ENCODE measurements around the gene PPP2R5C.

PPP2R5C gene

DNA sequence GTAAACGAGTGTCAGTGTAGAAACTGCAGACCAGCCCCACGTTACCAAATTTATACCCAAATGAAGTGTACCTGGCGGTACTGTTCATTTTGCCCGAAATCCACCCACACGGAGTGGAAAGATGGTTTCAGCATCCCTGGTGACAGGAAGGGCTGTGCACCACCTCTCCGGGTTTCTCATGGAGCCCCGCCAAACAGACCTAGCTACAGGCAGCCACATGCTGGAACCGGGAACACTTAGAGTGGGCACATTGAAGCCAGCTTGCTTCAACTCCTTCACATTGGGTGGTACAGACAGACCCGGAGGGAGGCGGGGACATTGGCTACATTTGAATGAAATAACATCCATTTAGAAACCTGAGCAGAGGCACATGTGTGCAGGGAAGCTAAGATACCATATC is 84.4 kb downstream of the PPP2R5C start:
- no peak for FAIRE-seq

GRCh38 chr14:101849125-101849524 is 87.6 kb downstream of the PPP2R5C start:
- no peak for FAIRE-seq

DNA sequence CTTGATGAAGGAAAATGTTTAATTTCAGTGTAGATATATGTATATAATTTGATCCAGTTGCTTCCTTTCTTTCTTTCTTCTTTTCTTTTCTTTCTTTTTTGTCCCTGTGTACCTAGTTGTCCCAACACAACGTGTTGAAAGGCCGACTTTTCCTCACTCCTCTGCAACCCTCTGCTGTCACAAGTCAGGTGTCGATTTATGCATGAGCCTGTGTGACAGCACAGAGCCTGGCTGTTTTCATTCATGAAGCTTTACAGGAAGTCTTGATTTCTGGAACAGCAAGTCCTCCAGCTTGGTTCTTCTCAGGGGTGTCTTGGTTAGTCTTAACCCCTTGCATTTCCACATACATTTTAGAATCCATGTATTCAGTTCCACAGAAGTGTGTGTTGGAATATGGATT is 88.1 kb downstream of the PPP2R5C start:
- no peak for FAIRE-seq

- FAIRE-seq: no peak
Measured at GRCh38 chr14:101851183-101851582, 89.7 kb downstream of the PPP2R5C start.

DNA sequence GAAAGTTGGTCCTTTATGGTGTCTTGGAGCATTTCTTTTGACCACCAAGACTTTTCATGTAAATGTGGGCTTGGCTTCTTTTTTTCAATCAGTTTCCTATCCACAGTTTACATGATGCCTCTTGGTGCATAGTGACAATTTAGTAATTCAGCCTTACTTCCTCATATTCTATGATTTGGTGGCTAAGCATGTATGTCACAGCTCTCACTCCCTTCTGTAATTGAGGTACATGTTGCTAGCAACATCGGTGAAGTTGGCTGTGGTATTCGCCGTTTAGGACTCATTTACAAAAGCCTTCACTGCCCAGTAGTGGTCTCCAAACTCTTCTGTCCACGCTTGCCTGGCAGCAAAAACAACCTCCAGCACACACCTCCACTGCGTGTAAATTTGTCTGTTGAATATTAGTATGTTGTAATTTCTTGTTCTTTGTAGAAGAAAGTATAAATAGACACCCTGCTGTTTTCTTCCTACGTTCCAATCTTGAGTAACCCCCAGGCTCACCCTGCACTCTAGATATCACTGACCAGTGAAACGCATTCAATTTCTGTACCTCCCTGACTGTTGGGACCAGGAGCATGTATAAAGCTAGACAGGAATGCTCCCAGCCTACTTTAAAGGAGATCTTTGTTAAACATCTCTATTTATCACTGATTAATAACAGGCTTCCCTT is 90.4 kb downstream of the PPP2R5C start:
- no peak for FAIRE-seq

DNA sequence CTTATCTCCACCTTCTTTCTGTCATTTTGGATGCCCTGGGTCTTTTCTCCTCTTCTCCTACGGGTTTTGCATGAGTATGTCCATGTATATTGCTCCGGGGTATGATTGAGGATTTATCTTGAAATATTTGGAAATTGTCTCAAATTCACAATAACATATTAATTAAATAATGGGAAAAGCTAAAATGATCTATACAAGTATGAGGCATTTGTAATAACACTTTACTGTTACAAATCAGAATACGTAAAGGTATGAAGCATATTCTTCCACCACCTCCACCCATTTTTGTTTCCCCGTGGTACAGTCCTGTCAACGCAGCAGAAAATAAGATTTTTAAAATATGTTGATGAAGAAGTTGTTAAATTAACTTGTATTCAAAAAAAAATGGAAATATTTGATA is 91.3 kb downstream of the PPP2R5C start:
- no peak for FAIRE-seq

DNA sequence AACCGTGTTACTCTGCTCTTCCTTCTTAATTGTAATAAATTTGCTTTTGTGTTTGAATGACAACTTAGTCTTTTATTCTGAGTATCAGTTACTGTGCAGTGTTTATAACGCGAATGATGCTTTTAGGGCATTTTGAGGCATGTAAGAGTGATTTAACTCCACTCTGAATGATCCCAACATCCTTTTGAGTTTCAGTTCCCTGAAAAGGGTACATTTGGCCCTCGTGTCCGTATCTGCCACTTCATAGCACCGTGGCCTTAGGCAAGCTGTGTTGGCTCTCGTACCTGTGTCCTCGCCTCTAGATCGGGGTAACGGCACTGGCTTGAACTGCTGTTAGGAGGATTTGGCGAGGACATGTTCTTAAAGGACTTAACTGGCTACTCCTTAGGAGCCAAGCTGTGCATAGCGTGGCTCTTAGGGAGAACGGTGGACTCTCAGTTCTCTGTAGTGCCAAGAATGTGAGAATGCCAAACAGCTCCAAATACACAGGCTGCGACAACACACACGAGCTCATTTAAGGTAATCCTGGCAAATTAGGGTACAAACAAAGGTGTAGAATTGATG is 92.0 kb downstream of the PPP2R5C start:
- no peak for FAIRE-seq

DNA sequence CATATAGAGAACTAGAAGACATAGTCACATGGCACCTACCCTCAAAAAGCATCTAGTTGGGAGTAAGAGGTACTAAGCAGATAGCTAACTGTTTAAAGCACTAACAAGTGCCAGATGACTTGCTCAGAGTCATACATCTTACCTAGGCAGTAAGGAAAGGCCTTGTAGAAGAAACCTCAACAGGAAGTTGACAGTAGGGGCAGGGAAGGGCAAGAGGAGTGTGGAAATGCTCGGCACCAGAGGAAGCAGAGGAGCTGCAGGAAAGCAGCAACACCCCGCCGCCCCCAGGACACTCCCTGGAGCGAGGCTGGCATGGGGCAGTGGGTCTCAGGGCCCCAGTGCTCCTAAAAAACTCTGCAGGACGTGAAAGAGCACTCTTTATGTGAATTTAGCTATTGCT is 92.9 kb downstream of the PPP2R5C start:
- FAIRE-seq: no peak

DNA sequence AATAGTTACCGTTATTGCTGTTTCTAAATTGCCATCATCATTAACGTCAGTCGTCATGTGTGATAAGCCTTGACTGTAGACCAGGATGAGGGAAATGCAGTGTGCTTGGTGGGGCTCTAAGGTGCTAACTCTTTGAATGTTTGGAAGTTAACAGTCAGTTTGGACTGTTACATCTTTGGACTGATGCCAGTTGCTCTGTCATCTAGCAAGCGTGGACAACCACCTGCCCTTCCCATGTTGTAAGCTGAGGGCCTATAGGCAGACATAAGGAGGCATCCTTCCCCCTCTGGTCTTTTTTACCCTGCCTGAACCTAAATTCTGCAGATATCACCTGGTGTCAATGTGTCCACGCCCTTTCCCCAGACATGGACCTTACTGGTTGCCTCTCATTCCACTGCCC is 94.4 kb downstream of the PPP2R5C start:
- no peak for FAIRE-seq

GRCh38 chr14:101856536-101856935 is 95.0 kb downstream of the PPP2R5C start:
- no peak for FAIRE-seq

DNA sequence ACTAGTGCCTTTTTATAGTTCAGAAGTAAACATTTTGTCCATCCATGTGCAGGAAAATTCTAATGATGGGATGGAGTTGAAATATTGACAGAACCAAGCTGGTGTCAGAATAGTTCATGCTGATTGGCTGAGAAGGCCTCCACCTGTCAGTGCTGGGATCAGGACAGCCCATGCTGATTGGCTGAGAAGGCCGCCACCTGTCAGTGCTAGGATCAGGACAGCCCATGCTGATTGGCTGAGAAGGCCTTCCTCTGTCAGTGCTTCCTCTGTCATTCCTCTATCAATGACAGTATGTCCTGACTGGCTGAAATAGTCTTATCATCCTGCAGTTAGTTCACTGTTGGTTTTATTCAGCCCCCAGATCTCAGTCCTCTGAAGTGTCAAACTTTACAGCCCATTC is 95.7 kb downstream of the PPP2R5C start:
- no peak for FAIRE-seq

GRCh38 chr14:101858791-101859537 is 97.5 kb downstream of the PPP2R5C start:
- FAIRE-seq: no peak

GRCh38 chr14:101859538-101859902 is 98.0 kb downstream of the PPP2R5C start:
- no peak for FAIRE-seq

GRCh38 chr14:101859958-101860357 is 98.4 kb downstream of the PPP2R5C start:
- FAIRE-seq: no peak

DNA sequence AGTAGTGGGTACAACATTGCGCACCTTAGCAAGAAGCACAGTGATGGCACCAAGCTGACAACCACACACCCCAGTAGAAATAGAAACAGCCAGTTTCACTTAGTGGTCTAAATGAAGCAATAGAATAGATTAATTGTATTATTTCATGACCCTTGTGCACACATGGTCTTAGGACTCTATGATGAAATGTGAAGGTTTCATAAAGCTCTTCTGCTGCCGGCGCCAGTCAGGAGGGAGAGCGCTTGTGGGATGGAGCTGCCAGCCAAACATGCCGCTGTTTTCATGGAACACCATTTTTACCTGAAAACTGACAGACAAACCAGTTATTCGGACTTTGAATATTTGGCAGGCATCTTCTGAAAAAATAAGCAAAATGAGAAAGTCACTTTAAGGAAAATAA is 100.0 kb downstream of the PPP2R5C start:
- FAIRE-seq: no peak

DNA sequence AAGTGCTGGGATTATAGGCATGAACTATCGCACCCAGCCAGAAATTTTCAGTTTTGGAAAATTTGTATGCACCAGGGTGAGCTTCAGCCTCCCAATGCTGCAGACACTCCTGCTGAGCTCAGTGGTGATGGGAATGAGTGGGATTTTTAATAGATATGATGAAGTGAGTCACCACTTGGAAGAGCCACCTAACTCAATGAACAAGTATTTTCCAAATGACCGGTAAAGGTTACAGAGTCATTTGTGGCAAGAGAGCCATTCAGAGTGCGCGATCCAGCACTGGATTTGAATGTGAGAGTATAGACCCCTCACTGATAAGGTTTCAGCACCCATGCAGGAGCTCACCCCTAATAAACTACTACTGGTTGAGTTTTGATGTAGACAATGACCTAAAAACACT is 100.7 kb downstream of the PPP2R5C start:
- no peak for FAIRE-seq

- no peak for FAIRE-seq
Measured at GRCh38 chr14:101862711-101863110, 101.2 kb downstream of the PPP2R5C start.

GRCh38 chr14:101865288-101865687 is 103.8 kb downstream of the PPP2R5C start:
- FAIRE-seq: no peak

- no peak for FAIRE-seq
Measured at GRCh38 chr14:101867854-101868253, 106.3 kb downstream of the PPP2R5C start.

DNA sequence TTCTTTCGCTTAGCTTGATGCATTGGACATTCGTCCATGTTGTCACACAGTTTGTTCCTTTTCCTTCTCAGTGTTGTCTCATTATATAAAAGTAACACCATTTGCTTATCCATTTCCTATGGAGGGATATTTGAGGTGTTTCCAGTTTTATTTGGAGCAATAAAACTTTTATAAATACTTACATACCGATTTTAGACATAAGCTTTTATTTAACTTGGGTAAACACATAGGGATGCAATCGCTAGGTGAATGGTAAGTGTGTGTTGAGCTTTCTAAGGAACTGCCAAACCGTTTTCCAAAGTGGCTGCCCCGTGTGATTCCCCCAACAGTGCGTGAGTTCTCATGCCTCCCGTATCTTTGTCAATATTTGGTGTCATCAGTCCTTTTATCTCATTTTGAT is 107.7 kb downstream of the PPP2R5C start:
- FAIRE-seq: no peak

GRCh38 chr14:101870273-101870939 is 108.9 kb downstream of the PPP2R5C start:
- FAIRE-seq: no peak

DNA sequence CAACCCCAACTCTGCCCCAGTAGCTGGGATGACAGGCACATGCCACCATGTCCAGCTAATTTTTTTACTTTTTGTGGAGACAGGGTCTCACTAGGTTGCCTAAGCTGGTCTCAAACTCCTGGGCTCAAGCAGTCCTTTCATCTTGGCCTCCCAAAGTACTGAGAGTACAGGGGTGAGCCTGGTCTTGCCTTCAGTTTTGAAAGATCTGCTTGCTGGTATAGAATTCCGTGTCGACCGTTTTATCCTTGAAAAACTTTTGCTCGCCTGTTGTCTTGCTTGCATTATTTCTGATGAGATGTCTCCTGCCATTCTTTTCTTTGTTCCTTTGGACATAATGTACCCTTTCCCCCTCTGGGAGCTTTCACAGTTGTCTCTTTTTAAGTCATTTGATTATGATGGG is 110.8 kb downstream of the PPP2R5C start:
- FAIRE-seq: no peak

DNA sequence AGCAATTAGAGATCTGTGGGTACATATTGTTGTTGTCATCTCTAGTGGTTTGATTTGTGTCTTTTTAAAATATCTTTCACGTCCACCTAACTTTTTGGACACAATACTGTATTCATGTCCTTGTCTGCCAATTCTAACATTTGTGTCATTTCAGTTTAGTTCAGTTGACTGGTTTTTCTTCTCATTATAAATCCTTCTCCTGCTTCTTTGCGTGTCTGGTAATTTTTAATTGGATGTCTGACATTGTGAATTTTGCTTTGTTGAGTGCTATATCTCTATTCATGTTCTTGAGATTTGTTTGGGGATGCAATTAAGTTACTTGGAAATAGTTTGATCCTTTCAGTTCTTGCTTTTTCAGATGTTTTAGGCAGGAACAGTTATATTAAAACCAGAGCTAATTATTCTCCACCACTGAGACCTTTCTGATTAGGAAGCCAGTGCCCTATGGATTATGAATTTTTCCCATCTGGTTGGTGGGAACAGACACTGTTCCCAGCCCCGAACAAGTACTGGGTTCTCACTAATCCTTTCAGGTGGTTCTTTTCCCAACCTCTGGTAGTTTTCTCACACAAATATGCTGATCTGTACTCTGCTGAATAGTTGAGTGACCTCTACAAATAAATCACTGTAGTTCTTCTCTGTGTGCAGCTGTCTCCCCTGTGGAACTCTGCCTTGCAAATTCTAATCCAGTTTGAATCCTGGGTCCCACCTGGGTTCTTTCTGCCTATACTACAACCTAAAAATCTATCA is 111.7 kb downstream of the PPP2R5C start:
- FAIRE-seq: no peak
